IPS-18c (cell line): Measurements from ENCODE around the gene ARHGAP26.
"Not testable (repeated sequence)": the region's sequence is repeated elsewhere in the genome, so short reads cannot be mapped to it uniquely, and the experiment has no call there.

Source experiments
- H3K4me3 ChIP-seq: 2 replicates; pipeline ENCODE4 v1.7.0; 2013; ENCODE audit warnings: low read depth, mild to moderate bottlenecking, low read length, moderate library complexity; ENCODE audit not compliant: insufficient read depth
- H3K9me3 ChIP-seq: one replicate; pipeline ENCODE4 v1.6.1; 2013; ENCODE audit warnings: mild to moderate bottlenecking, low read length, moderate library complexity; ENCODE audit not compliant: control insufficient read depth, insufficient read depth

The ARHGAP26 gene

DNA sequence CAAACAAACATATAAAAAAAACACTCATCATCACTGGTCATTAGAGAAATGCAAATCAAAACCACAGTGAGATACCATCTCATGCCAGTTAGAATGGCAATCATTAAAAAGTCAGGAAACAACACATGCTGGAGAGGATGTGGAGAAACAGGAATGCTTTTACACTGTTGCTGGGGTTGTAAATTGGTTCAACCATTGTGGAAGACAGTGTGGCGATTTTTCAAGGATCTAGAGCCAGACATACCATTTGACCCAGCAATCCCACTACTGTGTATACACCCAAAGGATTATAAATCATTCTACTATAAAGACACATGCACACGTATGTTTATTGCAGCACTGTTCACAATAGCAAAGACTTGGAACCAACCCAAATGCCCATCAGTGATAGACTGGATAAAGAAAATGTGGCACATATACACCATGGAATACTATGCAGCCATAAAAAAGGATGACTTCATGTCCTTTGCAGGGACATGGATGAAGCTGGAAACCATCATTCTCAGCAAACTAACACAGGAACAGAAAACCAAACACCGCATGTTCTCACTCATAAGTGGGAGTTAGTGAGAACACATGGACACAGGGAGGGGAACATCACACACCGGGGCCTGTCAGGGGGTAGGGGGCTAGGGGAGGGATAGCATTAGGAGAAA is 433.3 kb downstream of the ARHGAP26 start:
- H3K9me3 ChIP-seq, H3K4me3 ChIP-seq: not testable (repeated sequence)

DNA sequence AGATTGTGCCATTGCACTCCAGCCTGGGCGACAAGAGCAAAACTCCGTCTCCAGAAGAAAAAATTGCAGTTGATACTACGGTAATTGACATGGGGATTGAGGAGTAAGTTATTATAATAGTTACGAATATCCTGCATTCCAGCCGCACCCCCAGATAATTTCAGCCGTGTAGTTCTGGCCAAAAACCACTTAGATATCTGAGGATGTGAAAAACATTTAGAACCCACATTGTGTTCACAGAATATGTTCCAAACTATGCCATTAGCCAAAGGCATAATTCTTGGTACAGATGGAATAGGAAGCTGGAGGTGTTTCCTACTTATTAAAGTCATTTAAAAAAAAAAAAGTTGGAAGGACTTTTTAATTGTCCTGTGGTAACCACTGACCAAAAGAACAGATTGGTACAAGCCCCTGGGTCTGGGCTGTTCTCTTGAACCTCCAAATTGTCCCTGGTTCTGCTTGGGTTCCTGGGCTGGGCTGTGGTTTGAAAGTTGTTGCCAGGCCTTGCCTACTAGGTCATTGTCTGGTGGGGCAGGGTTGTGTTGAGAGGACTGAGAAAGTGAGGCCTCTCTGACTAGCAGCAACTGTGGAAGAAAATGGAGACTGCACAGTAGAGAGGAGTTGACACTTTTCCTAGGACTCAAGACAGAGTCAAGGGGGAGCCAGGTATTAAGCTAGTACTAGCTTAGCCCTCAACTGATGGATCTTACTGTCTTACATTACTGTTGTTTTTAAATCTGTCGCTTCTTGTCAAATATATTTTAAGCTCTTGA is 434.5 kb downstream of the ARHGAP26 start:
- H3K4me3 ChIP-seq: no peak overlapping the region

DNA sequence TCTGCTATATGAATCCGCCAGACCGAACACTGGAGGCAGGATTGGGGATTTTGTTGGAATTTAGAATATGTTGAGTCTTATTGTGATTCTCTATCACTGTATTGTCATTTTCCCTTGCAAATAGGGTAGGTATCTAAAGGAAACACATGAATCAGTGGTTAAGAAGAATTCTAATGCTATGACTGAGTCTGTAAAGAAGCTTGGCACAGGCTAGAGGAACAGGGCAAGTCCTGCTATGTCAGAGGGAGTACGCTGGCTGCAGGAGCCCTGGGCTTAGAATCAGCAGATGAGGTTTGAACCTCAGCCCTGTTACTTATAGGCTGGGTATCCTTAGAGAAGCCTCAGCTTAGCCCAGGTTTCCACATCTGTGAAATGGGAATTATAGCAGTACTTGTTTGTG is 435.2 kb downstream of the ARHGAP26 start:
- H3K4me3 ChIP-seq: no peak overlapping the region
- H3K9me3 ChIP-seq: no peaks in the 10 kb centered on the region

More for the DNA sequence above, 434.5 kb downstream of the ARHGAP26 start:
- no peaks in the 10 kb centered on the region for H3K9me3 ChIP-seq

DNA sequence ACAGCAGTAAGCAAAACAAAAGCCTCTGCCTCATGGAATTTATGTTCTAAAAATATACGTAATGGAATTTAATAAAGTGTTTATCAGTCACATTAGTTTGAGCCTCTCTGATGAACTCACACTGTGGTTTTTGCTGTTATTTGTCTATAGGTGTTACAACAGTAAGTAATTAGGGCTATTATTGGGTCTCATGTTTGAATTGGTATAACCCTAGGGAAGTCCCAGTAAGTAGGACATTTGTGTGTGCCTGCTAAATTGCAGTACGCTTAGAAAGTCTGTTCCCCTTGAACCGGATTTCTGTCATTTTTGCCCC is 435.7 kb downstream of the ARHGAP26 start:
- Histone ChIP-seq H3K9me3 (no peaks in the 10 kb centered on the region), H3K4me3 (no peak overlapping the region)

DNA sequence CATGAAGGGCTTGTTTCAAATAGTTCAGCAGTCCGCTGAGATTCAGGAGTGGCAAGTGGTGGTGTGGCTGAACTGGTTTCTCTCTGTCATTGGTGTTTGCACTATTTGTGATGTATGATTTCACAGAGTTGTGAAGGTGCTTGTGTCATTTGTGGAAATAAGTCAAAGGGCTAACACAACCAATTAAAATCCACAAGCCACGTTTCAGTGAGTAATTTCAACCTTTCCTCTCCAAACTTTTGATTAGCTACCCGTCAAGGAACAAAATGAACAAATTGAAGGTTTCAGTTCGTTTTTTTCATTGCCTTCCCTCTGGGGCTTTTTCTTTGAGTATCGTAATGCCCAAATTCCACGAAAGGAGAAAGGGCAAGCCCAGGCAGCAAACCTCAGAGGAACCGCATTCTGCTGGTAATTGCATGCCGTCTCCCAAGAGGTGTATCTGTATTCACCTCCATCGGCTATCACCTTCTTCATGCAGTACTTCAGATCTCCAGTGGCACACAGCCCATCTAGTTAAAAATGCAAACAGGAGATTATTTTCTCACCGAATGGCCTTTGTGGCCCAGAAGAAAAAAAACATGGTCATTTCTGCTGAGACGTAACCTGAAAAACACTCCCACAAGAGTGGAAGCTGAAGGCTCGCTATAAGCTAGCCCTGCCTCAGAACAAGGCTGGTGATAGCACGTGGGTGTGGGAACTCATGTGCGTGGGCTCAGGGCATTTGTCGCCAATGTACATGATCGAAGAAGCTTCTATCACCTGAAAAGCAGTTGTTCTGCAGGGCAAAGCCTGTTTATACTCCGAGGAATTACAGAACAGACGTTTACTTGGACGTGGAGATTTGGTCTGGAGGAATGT is 436.2 kb downstream of the ARHGAP26 start:
- Histone ChIP-seq H3K9me3 (no peaks in the 10 kb centered on the region), H3K4me3 (no peak overlapping the region)

DNA sequence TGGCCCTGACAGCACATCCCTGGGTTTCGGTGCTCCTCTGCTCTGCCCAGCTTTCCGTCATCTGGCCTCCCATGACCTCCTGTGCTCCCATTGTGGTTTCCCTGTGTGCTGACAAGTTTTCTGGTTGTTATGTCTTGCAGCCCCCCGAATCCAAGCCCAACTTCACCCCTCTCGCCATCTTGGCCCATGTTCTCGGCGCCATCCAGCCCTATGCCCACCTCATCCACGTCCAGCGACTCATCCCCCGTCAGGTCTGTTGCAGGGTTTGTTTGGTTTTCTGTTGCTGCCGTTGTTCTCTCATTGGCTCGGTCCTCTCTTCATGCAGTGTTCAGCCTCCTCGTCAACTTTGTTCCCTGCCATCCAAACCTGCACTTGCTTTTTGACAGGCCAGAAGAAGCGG is 436.9 kb downstream of the ARHGAP26 start:
- Histone ChIP-seq H3K9me3 (no peaks in the 10 kb centered on the region), H3K4me3 (no peak overlapping the region)

DNA sequence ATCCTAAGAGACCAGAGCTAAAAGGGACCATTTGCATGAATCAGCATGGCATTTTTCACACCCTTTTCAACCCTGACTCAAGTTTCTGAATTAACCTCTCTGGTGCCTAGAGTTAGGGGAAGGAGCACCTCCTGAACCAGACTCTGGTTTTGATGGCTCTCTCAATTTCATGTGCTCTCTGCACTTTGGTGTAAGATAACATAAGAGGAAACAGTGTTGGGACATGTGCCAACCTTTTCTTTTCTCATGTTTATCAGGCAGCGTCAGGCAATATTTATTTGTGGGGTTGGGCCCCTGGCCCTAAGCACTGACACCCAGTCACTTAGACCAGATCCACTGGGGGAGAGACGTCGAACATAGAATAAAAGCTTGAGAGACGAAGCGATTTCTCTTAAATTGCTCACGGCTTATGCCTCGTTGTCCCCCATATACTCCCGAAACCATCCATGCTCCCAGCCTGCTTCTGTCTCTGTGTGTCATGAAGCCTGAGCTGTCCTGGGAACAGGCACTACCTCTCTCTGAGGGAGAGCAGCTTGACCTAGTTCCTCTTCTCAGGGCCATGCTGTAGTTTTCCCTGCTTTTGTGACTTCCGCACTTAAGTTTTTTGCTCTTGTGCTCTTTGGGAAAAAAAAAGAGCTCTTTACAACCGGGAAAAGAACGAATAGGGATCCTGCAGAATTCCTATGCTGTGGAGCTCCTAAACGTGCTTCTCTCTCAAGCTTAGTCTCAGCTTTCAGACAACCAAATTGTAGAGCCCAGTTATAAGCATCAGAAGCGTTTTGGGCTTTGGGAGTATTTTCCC is 437.6 kb downstream of the ARHGAP26 start:
- no peaks in the 10 kb centered on the region for H3K9me3 ChIP-seq
- H3K4me3 ChIP-seq: no peak overlapping the region

DNA sequence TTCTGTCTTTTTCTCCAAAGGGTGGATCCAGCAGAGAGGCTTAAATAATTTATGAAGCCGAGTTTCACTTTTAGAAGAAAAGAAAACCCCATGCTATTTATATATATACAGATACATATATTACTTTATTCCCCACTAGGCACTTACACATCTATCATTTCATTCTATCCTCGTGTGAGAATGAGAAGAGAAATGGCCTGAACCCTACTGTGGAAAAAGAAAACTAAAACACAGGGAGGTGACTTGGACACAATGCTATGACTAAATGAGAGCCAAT is 438.1 kb downstream of the ARHGAP26 start:
- H3K9me3 ChIP-seq: no peaks in the 10 kb centered on the region
- H3K4me3 ChIP-seq: no peak overlapping the region

DNA sequence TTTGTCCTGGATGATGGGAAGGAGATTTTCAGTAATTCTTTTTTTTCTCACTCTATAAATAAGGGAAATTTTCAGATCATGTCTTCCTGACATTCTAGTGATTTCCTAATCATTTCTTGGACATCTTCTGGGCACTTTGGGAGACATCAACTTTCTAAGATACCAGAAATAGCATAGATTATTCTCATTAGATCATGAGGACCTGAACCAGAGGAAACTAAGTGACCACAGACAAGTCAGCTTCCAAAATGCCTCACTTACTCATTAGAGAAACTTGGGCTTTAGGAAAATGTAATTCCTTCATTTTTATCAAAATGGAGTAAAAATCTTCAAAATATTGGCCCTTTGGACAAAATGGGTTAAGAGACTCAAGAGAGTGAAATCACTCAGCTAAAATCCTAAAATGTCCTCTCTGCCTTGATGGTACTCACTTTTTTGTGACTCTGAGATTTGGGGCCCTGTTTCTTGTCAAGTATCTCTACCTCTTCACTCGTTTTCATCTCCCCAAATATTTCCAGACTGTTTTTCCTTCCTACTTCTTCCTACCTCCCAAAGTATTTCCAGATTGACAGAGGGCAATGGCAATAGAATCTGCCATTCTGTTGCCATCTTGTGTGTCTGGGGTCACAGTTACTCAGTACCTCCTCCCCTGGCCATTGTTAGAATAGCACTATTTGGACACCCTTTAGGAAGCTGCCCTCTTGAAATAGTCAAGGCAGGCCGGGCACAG is 438.8 kb downstream of the ARHGAP26 start:
- Histone ChIP-seq H3K4me3 (no peak overlapping the region), H3K9me3 (no peaks in the 10 kb centered on the region)

DNA sequence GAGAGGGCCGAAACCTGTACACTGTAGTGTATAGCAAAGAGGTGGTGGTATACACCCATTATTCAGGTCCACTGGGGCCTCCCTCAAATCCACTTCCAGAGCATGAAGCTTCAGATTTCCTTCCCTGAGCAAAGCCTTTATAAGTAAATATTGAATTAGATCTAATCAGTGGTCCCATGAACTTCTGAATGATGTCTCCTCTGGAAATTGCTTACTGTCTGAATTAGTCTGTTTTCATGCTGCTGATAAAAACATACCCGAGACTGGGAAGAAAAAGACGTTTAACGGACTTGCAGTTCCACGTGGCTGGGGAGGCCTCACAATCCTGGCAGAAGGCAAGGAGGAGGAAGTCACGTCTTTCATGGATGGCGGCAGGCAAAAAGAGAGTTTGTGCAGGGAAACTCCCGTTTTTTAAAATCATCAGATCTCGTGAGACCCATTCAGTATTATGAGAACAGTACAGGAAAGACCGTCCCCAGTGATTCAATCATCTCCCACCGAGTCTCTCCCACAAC is 439.8 kb downstream of the ARHGAP26 start:
- no peak overlapping the region for H3K4me3 ChIP-seq
- no peaks in the 10 kb centered on the region for H3K9me3 ChIP-seq

DNA sequence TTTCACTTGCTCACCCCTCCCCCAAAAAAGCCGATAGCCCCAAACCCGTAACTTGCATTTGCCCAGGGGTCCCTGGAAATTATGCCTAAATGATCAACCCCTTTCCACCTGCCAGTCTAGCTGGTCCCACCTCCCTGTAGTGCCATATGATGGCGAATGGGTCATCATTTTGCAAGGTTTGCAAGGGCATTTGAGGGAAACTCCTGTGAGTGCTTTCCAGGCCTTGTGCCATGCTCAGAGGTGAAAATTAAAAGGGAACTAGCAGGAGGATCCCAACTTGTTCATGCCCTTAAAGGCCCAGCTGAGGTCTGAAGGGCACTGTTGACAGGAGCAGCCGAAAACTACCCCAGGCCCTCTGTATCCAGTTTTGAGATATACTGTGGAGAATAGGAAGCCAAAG is 440.4 kb downstream of the ARHGAP26 start:
- Histone ChIP-seq H3K4me3 (no peak overlapping the region), H3K9me3 (no peaks in the 10 kb centered on the region)

DNA sequence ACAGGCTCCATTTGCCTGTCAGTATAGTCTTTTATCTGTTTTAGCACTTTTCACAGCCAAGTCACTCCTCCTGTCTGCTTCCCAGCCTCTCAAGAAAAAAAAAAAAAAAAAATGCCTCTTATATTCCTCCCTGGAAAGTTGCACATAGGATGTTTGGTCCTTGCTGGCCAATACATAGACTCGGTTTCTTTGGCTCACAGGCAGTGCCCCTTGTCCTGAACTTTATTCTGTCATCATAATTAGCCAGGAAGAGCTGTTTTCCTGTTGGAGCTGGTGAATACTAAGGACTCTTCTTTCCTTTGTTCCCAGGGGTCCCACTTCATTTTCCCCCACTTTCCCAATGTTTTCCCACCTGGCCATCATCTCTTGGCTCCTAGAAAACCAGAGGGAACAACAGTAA is 442.1 kb downstream of the ARHGAP26 start:
- H3K9me3 ChIP-seq: no peaks in the 10 kb centered on the region
- H3K4me3 ChIP-seq: no peak overlapping the region

DNA sequence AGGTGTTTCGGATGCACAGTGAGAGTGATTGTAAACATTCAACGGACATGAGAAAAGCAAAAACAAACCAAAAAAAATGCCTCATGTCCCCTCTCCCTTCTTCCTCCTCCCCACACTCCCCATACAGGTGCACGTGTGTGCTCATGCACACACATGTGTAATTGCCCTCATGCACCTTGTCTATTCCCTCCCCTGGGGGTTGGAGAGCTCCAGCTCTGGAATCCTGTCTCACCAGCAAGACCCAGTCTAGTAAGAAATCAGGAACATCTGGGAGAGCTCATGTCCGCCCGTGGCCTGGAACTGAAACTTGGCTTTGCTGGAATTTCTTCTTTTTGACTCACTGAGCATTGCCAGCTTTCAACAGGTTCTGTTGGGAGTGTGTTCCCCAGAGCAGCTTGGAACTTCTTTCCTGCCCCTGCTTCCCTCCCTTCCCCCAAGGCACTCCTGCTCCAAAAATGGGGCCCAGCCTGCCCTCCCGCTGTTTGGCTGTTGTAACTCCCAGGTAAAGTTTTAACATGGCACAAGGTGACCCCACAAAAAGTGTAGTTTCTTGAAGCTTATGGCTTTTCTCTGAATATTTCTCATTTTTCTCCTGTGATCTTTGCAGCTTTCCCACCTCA is 443.2 kb downstream of the ARHGAP26 start:
- Histone ChIP-seq H3K4me3 (no peak overlapping the region), H3K9me3 (no peaks in the 10 kb centered on the region)

DNA sequence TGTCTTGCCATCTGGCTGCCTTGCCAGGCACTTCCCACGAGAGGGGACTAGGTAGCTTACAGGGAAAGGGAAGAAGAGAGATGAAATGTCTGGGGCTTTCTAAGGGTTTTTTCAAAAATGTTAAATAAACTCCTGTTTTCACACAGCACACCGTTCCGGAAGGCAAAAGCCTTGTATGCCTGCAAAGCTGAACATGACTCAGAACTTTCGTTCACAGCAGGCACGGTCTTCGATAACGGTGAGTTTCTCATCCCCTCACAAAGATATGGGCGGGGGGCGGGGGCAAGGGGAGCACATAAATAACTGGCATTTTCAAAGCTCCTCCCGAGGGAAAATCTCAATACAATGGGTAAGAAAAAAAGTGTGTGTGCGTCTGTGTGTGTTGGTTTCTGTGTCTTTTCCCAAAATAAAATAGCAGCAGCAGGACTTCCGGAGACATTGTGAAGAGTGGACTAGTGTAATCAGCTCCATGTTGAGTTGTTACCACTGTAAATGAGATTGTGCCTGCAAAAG is 443.7 kb downstream of the ARHGAP26 start:
- H3K4me3 ChIP-seq: no peak overlapping the region
- no peaks in the 10 kb centered on the region for H3K9me3 ChIP-seq

DNA sequence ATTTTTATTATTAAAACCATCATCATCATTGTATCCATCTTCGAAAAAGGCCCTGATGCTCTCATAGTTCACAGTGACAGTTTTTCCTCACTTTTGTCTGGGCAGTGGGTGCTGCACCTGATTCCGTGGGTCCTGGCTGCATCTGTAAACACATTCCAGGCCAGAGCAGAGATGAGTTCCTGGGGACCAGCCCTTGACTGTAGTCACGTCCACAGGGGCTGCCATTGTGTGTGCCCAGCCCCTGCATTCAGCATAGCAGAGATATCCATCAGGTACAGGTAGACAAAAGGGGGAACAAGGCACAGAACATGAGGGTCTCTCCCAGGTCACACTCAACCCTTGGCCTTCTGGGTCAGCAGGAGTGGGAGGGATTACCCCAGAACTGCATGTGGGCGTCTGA is 444.3 kb downstream of the ARHGAP26 start:
- Histone ChIP-seq H3K4me3 (no peak overlapping the region), H3K9me3 (no peaks in the 10 kb centered on the region)

DNA sequence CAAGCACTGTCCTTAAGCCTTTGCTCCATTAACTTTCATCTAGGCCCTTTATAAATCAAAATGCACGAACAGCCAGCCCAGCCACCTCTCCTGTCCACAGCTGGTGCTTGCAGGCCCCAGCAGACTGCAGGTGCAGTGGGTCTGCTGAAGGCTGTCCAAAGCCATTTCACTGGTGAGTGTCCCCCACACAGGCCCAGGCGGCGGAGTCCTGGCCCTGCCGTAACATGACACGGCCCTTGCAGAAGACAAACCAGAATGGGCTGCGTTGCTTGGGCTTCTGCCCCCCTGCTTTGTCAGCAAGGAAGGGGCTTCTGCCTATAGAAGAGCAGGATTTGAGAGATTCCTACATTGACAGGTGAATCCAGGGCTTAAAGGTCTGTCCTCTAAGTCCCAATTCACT is 444.7 kb downstream of the ARHGAP26 start:
- Histone ChIP-seq H3K9me3 (no peaks in the 10 kb centered on the region), H3K4me3 (no peak overlapping the region)
